Left lung (tissue), 10 donors: ENCODE results near the gene MVK. TPM values are rescaled to one million over a fixed set of nuclear protein-coding genes. Genes with fewer than 3 reads are reported as not detected.

Experiments used
- ATAC-seq: fragments of 200-7000 bp; cut with Tn5 transposase; one replicate; pipeline ENCODE4 v1.9.1; 2020; ENCODE audit warnings: moderate library complexity
- DNase-seq, 4 donors: peaks; one replicate each; pipeline ENCODE4 v3.0.0-alpha.2; 2013 to 2020
- H3K27ac ChIP-seq, 2 donors: fragments of 200-600 bp; sonication (generic) in 1 of 2; one replicate each; pipeline versions ENCODE4 v1.5.0 to v1.8.0; 2020 to 2021
- H3K27me3 ChIP-seq, 2 donors: fragments of 200-600 bp; sonication (generic) in 1 of 2; one replicate each; pipeline versions ENCODE4 v1.5.0 to v1.8.0; 2020 to 2021
- H3K36me3 ChIP-seq, 2 donors: fragments of 200-600 bp; sonication (generic) in 1 of 2; one replicate each; pipeline versions ENCODE4 v1.5.0 to v1.8.0; 2020 to 2021
- H3K4me1 ChIP-seq, 2 donors: fragments of 200-600 bp; one replicate each; pipeline ENCODE4 v1.8.0; 2021
- H3K4me3 ChIP-seq, 2 donors: fragments of 200-600 bp; sonication (generic) in 1 of 2; one replicate each; pipeline versions ENCODE4 v1.5.0 to v1.8.0; 2020 to 2021; ENCODE audit warnings: mild to moderate bottlenecking in 1 of 2
- H3K9me3 ChIP-seq, 2 donors: fragments of 200-600 bp; sonication (generic) in 1 of 2; one replicate each; pipeline versions ENCODE4 v1.5.0 to v1.8.0; 2020 to 2021
- CTCF ChIP-seq, 2 donors: fragments of 200-600 bp; sonication (generic) in 1 of 2; IDR thresholded peaks; one replicate each; pipeline versions ENCODE4 v1.5.0 to v1.8.0; 2021; ENCODE audit warnings: antibody characterized with exemption in 2 of 2
- intact Hi-C, 2 donors: fragments of 100-400 bp; cut with DNase I; formaldehyde crosslinking; loops; one replicate each; pipeline versions ENCODE4 v1.11.2 to v1.14.2; 2022
- polyA plus RNA-seq, 6 donors: library from polyadenylated mRNA; unstranded; fragments of 120-200 nt; gene quantifications; one replicate each; pipeline ENCODE4 v1.2.1, GENCODE V29; 2013; ENCODE audit not compliant: insufficient read length in 6 of 6
- total RNA-seq, 2 donors: library from RNA; stranded (reverse); fragmentation: NEBNext Ultra II Directional; extraction: Animal tissue kit (Norgen Biotek cat#: 25700); gene quantifications; one replicate each; pipeline ENCODE4 v1.2.1, GENCODE V29; 2021
- donor health status: DM: no; HTN: yes; CAD: no.
- donor health status: DM: no; HTN: no; CAD: no.

MVK gene
- total and polyA plus RNA-seq, 8 donors = 11.1 to 46.1 (median 16.3) TPM

GRCh38 chr12:109527489-109528123, 46.0 kb upstream of the MVK start:
- no peaks in the 10 kb centered on the region for H3K27me3 ChIP-seq
- no peak for ATAC-seq
- TF ChIP-seq CTCF (IDR thresholded peaks at IDR 0.05) = no peak
- intact Hi-C loops = no loop called here
- no peak overlapping the region for H3K4me3 ChIP-seq
- H3K27ac ChIP-seq = no peak overlapping the region
- DNase-seq = no peak
- H3K9me3 ChIP-seq = no peaks in the 10 kb centered on the region
- H3K4me1 ChIP-seq = no peaks in the 10 kb centered on the region
- H3K36me3 ChIP-seq = peaks cover 0 to 100% of the 10 kb centered on the region in 2 donors

GRCh38 chr12:109529691-109530640, 43.6 kb upstream of the MVK start:
- Histone ChIP-seq H3K27me3 (no peaks in the 10 kb centered on the region), H3K9me3 (no peaks in the 10 kb centered on the region), H3K4me1 (no peaks in the 10 kb centered on the region), H3K4me3 (no peak overlapping the region), H3K27ac (no peak overlapping the region), H3K36me3 (peaks cover 0 to 100% of the 10 kb centered on the region in 2 donors)
- ATAC-seq (no peak), DNase-seq (no peak)
- TF ChIP-seq CTCF (IDR thresholded peaks at IDR 0.05) = no peak
- intact Hi-C loops = no loop called here

- Histone ChIP-seq H3K27ac (no peak overlapping the region), H3K4me3 (no peak overlapping the region), H3K4me1 (no peaks in the 10 kb centered on the region), H3K9me3 (no peaks in the 10 kb centered on the region), H3K36me3 (peaks cover 0 to 100% of the 10 kb centered on the region in 2 donors), H3K27me3 (no peaks in the 10 kb centered on the region)
- DNase-seq = no peak
- no peak for ATAC-seq
- no peak for TF ChIP-seq CTCF (IDR thresholded peaks at IDR 0.05)
- intact Hi-C loops = no loop called here
Observed at GRCh38 chr12:109531411-109531810, 42.2 kb upstream of the MVK start.

GRCh38 chr12:109532721-109533486, 40.7 kb upstream of the MVK start:
- H3K4me3 ChIP-seq = no peak overlapping the region
- H3K36me3 ChIP-seq = peaks cover 0 to 98% of the 10 kb centered on the region in 2 donors
- no peaks in the 10 kb centered on the region for H3K4me1 ChIP-seq
- no peak overlapping the region for H3K27ac ChIP-seq
- no peak for ATAC-seq
- no peaks in the 10 kb centered on the region for H3K9me3 ChIP-seq
- intact Hi-C loops = no loop called here
- H3K27me3 ChIP-seq = no peaks in the 10 kb centered on the region
- TF ChIP-seq CTCF (IDR thresholded peaks at IDR 0.05) = no peak
- no peak for DNase-seq

- TF ChIP-seq CTCF (IDR thresholded peaks at IDR 0.05) = no peak
- no peak for DNase-seq
- no peaks in the 10 kb centered on the region for H3K27me3 ChIP-seq
- no peaks in the 10 kb centered on the region for H3K9me3 ChIP-seq
- no peak overlapping the region for H3K27ac ChIP-seq
- H3K4me1 ChIP-seq = no peaks in the 10 kb centered on the region
- H3K4me3 ChIP-seq = no peak overlapping the region
- ATAC-seq = no peak
- H3K36me3 ChIP-seq = peaks cover 0 to 94% of the 10 kb centered on the region in 2 donors
- intact Hi-C loops = no loop called here
Observed at GRCh38 chr12:109533487-109533740, 40.2 kb upstream of the MVK start.
